ENCODE results near the gene IGF1R. TPM values are rescaled to one million over a fixed set of nuclear protein-coding genes. Genes with fewer than 3 reads are reported as not detected.

Gene IGF1R
- total RNA-seq, 1 experiment from 2014 or later = 16.3 TPM

GRCh38 chr15:98740295-98740694 lies 92.0 kb downstream of the IGF1R start (continued):
- TF ChIP-seq REST (IDR thresholded peaks at IDR 0.05; ENCODE audit: low read depth) = no peak
- TF ChIP-seq, protein P1, sequence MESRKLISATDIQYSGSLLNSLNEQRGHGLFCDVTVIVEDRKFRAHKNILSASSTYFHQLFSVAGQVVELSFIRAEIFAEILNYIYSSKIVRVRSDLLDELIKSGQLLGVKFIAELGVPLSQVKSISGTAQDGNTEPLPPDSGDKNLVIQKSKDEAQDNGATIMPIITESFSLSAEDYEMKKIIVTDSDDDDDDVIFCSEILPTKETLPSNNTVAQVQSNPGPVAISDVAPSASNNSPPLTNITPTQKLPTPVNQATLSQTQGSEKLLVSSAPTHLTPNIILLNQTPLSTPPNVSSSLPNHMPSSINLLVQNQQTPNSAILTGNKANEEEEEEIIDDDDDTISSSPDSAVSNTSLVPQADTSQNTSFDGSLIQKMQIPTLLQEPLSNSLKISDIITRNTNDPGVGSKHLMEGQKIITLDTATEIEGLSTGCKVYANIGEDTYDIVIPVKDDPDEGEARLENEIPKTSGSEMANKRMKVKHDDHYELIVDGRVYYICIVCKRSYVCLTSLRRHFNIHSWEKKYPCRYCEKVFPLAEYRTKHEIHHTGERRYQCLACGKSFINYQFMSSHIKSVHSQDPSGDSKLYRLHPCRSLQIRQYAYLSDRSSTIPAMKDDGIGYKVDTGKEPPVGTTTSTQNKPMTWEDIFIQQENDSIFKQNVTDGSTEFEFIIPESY (IDR thresholded peaks at IDR 0.05; ENCODE audit: extremely low read depth, insufficient replicate concordance, low read length) = no peak
- TF ChIP-seq POLR2AphosphoS5 (IDR thresholded peaks at IDR 0.05; ENCODE audit: low read depth, low read length) = no peak
- TF ChIP-seq CBX3 (IDR thresholded peaks at IDR 0.05; ENCODE audit: low read depth) = no peak
- TF ChIP-seq EGR1 (IDR thresholded peaks at IDR 0.05; ENCODE audit: low read depth) = no peak

- H4K20me1 ChIP-seq (ENCODE audit: insufficient read depth) = no peaks in the 10 kb centered on the region
- H3K9ac ChIP-seq (ENCODE audit: low read length) = no peak overlapping the region
- H3K9me2 ChIP-seq (ENCODE audit: insufficient read depth) = no peaks in the 10 kb centered on the region
- DNase-seq (ENCODE audit: low read depth, low spot score) (no peak), ATAC-seq (no peak)
- CTCF ChIA-PET = no interaction called here
- POLR2A ChIA-PET = no interaction called here
- no peak overlapping the region for H3K27ac ChIP-seq (ENCODE audit: low read depth, low read length)
- no peaks in the 10 kb centered on the region for H3K9me3 ChIP-seq (ENCODE audit: control insufficient read depth in 1 of 2, insufficient read depth in 1 of 2, low read depth in 1 of 2, low read length in 2 of 2)
- H3K36me3 ChIP-seq (ENCODE audit: control insufficient read depth in 1 of 2, insufficient read depth in 2 of 2, low read length in 2 of 2) = no peaks in the 10 kb centered on the region
- peaks cover 8 to 12% of the 10 kb centered on the region in 2 experiments for H3K4me1 ChIP-seq (ENCODE audit: control insufficient read depth in 1 of 2, insufficient read depth in 2 of 2, low read length in 2 of 2)
- no peak overlapping the region for H3K4me2 ChIP-seq (ENCODE audit: low read length)
- no peak overlapping the region for H2AFZ ChIP-seq (ENCODE audit: low read depth, low read length, poor library complexity, severe bottlenecking)
- no peaks in the 10 kb centered on the region for H3K79me2 ChIP-seq (ENCODE audit: insufficient read depth, low read length)
- H3K27me3 ChIP-seq (ENCODE audit: insufficient read depth, low read length) = no peaks in the 10 kb centered on the region
- no peak overlapping the region for H3K4me3 ChIP-seq (replicated peaks in 1 of 2; ENCODE audit: low read depth in 1 of 2, low read length in 2 of 2)
- no TSS peak for BruUV-seq (replicated peaks)
- RAD21 ChIA-PET (ENCODE audit: low non-redundant PET in 1 of 2, low total read pairs in 2 of 2, uncharacterized antibody in 2 of 2, unreplicated experiment in 2 of 2) = no interaction called here
- TF ChIP-seq POLR2AphosphoS5 (IDR thresholded peaks at IDR 0.05; ENCODE audit: low read depth, low read length) = no peak
- TF ChIP-seq REST (IDR thresholded peaks at IDR 0.05; ENCODE audit: low read depth) = no peak
- TF ChIP-seq YY1 (IDR thresholded peaks at IDR 0.05; ENCODE audit: extremely low read depth, insufficient replicate concordance, low read depth, low read length) = no peak
- intact Hi-C loops (cut with micrococcal nuclease) = no loop called here
Measured at GRCh38 chr15:98740963-98741362, 92.6 kb downstream of the IGF1R start.
